Lower leg skin (tissue), 4 donors: ENCODE results near the gene ZNF219. TPM values are rescaled to one million over a fixed set of nuclear protein-coding genes. Genes with fewer than 3 reads are reported as not detected.

ENCODE experiments used
- DNase-seq, 2 donors: peaks; one replicate each; pipeline ENCODE4 v3.0.0-alpha.2; 2019; ENCODE audit warnings: low spot score in 2 of 2
- H3K4me3 ChIP-seq: fragments of 200-600 bp; sonication (generic); 2 replicates; pipeline ENCODE4 v1.5.1; 2017; ENCODE audit warnings: mild to moderate bottlenecking, low read depth; ENCODE audit not compliant: poor library complexity, severe bottlenecking
- POLR2A ChIP-seq, 2 donors: fragments of 450-650 bp; IDR thresholded peaks; one replicate each; pipeline ENCODE4 v1.6.1; 2016 to 2017; ENCODE audit warnings: antibody characterized with exemption in 2 of 2, mild to moderate bottlenecking in 1 of 2, moderate library complexity in 1 of 2
- WGBS, 2 donors: methylation state at CpG; one replicate each; pipeline ENCODE4 v1.1.5; 2018; 5-methylcytosine and 5-hydroxymethylcytosine counted together
- intact Hi-C: fragments of 100-400 bp; cut with DNase I; formaldehyde crosslinking; loops from one replicate; pipeline ENCODE4 v1.15.0; 2023; ENCODE audit warnings: low total_unique reads
- total RNA-seq, 4 donors: library from RNA; depleted of rRNA; stranded (reverse); fragments of >200 nt; gene quantifications; one replicate each; pipeline ENCODE4 v1.1.0, GENCODE V29; 2016
- TF ChIP-seq, protein P1 (sequence below), 3 donors: fragments of 450-650 bp; IDR thresholded peaks; one replicate each; pipeline ENCODE4 v1.5.1; 2016; ENCODE audit warnings: antibody characterized with exemption in 3 of 3, mild to moderate bottlenecking in 3 of 3, moderate library complexity in 2 of 3

The ZNF219 gene
- total RNA-seq, 4 donors from 2014 or later: 56.9 to 89.9 (median 82.2) TPM

DNA sequence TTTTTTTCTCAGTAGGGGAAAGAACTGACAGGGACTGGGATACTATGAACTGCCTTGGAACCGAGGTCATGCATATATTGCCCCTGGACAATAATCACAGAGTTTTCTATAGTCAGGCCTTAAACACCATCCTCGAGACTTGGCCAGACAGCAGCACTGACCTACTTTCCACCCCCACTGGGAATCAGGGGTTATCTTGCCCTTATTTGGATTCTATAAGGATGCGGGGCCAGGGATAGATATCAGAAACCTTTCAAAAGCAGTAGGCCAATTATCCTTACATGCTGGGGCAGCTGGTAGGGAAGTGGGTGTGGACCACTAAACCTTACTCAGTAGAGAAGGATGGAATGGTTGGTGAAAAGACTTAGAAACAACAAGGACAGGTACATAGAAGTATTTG is 2.0 kb downstream of the ZNF219 start:
- H3K4me3 ChIP-seq: no peak overlapping the region
- no peak for DNase-seq
- 61 to 62% methylated on average over 3 of the region's 3 CpGs for WGBS, 2 donors
- intact Hi-C loops: loop anchor here (5.0 to 10.0 kb wide), 2 partner anchors 82 to 239 kb away; no protein-coding TSS in a partner anchor
- TF ChIP-seq, protein P1, sequence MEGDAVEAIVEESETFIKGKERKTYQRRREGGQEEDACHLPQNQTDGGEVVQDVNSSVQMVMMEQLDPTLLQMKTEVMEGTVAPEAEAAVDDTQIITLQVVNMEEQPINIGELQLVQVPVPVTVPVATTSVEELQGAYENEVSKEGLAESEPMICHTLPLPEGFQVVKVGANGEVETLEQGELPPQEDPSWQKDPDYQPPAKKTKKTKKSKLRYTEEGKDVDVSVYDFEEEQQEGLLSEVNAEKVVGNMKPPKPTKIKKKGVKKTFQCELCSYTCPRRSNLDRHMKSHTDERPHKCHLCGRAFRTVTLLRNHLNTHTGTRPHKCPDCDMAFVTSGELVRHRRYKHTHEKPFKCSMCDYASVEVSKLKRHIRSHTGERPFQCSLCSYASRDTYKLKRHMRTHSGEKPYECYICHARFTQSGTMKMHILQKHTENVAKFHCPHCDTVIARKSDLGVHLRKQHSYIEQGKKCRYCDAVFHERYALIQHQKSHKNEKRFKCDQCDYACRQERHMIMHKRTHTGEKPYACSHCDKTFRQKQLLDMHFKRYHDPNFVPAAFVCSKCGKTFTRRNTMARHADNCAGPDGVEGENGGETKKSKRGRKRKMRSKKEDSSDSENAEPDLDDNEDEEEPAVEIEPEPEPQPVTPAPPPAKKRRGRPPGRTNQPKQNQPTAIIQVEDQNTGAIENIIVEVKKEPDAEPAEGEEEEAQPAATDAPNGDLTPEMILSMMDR (IDR thresholded peaks at IDR 0.05): no peak
- TF ChIP-seq POLR2A (IDR thresholded peaks at IDR 0.05): no peak

- intact Hi-C loops: loop anchor here (5.0 to 10.0 kb wide), 2 partner anchors 81 to 238 kb away; no protein-coding TSS in a partner anchor
Observed at GRCh38 chr14:21095430-21096205, 2.8 kb downstream of the ZNF219 start.

GRCh38 chr14:21093769-21094681 is 4.4 kb downstream of the ZNF219 start:
- intact Hi-C loops: loop anchor here (10.0 kb wide), 1 partner anchor 79 kb away; no protein-coding TSS in a partner anchor

More at GRCh38 chr14:21095430-21096205, 2.8 kb downstream of the ZNF219 start:
- no peak for DNase-seq
- no peak for TF ChIP-seq POLR2A (IDR thresholded peaks at IDR 0.05)
- TF ChIP-seq, protein P1 (IDR thresholded peaks at IDR 0.05): no peak
- WGBS, 2 donors: 47 to 53% methylated on average over 6 of the region's 6 CpGs
- H3K4me3 ChIP-seq: no peak overlapping the region

GRCh38 chr14:21093018-21093417 is 5.4 kb downstream of the ZNF219 start:
- DNase-seq: no peak
- no peak overlapping the region for H3K4me3 ChIP-seq
- WGBS, 2 donors: 86 to 88% methylated on average over 32 to 36 of the region's 36 CpGs
- TF ChIP-seq, protein P1 (IDR thresholded peaks at IDR 0.05): no peak
- no peak for TF ChIP-seq POLR2A (IDR thresholded peaks at IDR 0.05)
- intact Hi-C loops: loop anchor here (10.0 kb wide), 1 partner anchor 78 kb away; no protein-coding TSS in a partner anchor

More at GRCh38 chr14:21093769-21094681, 4.4 kb downstream of the ZNF219 start:
- TF ChIP-seq POLR2A (IDR thresholded peaks at IDR 0.05): no peak
- TF ChIP-seq, protein P1 (IDR thresholded peaks at IDR 0.05): no peak
- 49 to 50% methylated on average over 7 of the region's 7 CpGs for WGBS, 2 donors
- no peak for DNase-seq
- H3K4me3 ChIP-seq: no peak overlapping the region

DNA sequence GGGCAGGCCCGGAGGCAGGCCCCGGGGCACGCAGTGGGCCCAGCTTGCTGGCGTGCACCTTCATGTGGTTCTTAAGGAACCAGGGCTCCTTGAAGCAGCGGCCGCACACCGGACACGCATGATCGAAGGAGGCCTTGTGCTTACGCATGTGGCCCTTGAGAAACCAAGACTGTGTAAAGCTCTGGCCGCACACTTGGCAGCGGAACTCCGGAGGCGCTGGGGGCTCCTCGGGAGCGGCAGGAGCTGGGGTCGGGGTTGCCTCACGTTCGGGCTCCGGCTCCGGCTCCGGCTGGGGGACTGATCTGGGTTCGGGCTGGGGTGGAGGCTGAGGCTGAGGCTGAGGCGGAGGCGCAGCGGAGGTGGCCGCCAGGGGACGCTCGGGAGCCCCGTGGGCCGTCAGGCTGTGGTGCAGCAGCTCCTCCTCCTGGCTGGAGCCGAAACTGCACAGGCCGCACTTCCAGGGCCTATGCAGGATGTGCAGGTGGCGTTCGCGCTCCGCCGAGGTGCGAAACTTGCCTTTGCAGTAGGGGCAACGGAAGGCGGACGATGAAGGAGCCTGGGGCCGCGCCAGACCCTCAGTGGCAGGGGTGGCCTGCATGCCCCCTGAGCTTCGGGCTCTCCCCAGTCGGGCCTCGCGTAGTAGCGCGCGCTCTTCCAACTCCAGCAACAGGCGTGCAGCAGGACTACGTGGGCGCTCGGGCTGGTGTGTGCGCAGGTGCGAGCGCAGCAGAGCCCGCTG is 6.0 kb downstream of the ZNF219 start:
- WGBS, 2 donors: 48 to 75% methylated on average over 31 to 40 of the region's 59 CpGs

More for the DNA sequence above, 6.0 kb downstream of the ZNF219 start:
- TF ChIP-seq, protein P1 (IDR thresholded peaks at IDR 0.05): peak in 2 of 3 donors; percentile 95 to 99
- TF ChIP-seq POLR2A (IDR thresholded peaks at IDR 0.05): no peak
- DNase-seq: peak; percentile 72 to 96
- no peak overlapping the region for H3K4me3 ChIP-seq
- intact Hi-C loops: loop anchor here (10.0 kb wide), 1 partner anchor 78 kb away; no protein-coding TSS in a partner anchor
